ES-I3 (cell line): ENCODE measurements around the gene SOCS6.

ENCODE experiments used
- H3K36me3 ChIP-seq: 2 replicates; pipeline ENCODE4 v1.6.1; 2013; ENCODE audit warnings: mild to moderate bottlenecking, low read length, control low read depth, moderate library complexity; ENCODE audit not compliant: insufficient read depth
- H3K4me1 ChIP-seq: 2 replicates; pipeline ENCODE4 v1.6.1; 2013; ENCODE audit warnings: mild to moderate bottlenecking, control low read depth, low read length; ENCODE audit not compliant: insufficient read depth
- H3K9ac ChIP-seq: 2 replicates; pipeline ENCODE4 v1.6.1; 2013; ENCODE audit warnings: low read depth, mild to moderate bottlenecking, low read length, moderate library complexity
- H3K9me3 ChIP-seq: 2 replicates; pipeline ENCODE4 v1.6.1; 2013; ENCODE audit warnings: mild to moderate bottlenecking, low read length, moderate library complexity; ENCODE audit not compliant: control insufficient read depth, insufficient read depth

Gene SOCS6

DNA sequence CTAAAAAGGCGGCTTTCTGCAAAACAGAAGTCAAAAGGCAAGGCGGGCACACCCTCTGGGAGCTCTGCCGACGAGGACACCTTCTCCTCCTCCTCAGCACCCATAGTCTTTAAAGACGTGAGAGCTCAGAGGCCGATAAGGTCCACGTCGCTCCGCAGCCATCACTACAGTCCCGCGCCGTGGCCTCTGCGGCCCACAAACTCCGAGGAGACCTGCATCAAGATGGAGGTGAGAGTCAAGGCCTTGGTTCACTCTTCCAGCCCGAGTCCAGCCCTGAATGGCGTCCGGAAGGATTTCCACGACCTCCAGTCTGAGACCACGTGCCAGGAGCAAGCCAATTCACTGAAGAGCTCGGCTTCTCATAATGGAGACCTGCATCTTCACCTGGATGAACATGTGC, 36.1 kb downstream of the SOCS6 start:
- Histone ChIP-seq H3K9me3 (no peaks in the 10 kb centered on the region), H3K4me1 (no peaks in the 10 kb centered on the region), H3K36me3 (0 out of 2 replicates have a peak, but pooled peaks cover 6% of the 10 kb centered on the region), H3K9ac (no peak overlapping the region)

DNA sequence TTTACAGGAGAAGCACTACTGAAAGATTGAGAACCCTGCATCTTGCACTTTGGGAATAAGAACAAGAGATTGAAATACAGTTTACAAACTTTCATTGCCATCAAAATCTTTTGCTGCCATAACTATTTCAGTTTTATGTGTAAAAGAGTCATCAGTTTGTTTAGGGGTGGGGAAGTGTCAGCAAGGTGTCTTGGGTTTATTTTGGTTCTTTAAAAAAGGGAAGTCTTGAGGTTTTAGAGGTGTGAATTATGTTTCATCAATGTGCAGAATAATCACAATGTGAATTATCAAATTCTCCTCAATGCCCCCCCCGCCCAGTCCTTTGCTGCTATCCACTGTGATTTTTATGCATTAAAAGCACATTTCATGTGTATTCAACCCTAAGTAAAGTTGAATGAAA, 37.4 kb downstream of the SOCS6 start:
- Histone ChIP-seq H3K9me3 (no peaks in the 10 kb centered on the region), H3K36me3 (0 out of 2 replicates have a peak, but pooled peaks cover 6% of the 10 kb centered on the region), H3K4me1 (0 out of 2 replicates have a peak, but pooled peaks cover 4% of the 10 kb centered on the region), H3K9ac (no peak overlapping the region)

DNA sequence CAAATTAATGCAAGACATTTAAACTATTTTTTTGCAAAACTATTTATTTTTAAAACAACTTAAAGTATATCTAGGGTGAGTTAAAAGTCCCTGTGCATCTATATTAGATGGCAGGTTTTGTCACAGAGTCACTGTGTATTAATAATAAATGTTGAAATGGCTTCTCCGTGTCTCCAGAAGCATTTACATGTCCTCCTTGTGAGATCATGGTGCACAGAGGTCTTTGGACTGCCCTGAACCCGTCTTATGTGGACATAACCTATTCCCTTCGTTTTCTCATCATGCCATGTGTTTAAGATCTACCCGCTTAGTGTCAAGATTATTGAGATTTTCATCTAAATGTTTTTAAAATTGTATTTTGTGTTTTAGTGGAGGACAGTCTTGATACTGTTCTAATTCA, 39.3 kb downstream of the SOCS6 start:
- Histone ChIP-seq H3K9me3 (no peaks in the 10 kb centered on the region), H3K4me1 (peaks cover 9% of the 10 kb centered on the region; the same call in 1 of the 2 replicates), H3K9ac (no peak overlapping the region), H3K36me3 (0 out of 2 replicates have a peak, but pooled peaks cover 6% of the 10 kb centered on the region)

DNA sequence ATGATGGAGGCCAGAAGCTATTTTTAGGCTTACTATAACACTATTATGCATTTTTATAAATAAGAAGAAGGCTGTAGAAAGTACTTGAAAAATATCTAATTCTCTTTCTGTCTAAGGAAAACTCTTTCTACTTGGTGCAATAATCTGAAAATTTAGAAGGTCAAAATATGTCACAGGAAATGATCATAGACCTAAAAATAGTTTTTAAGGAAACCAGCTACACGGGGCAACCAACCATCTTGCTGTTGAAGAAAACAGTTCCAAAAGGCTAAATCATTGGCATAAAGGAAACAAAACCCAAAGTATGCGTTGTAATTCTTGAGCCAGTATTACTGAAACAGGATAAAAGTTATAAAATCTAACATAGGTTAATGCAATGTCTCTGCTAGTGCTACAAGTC, 40.2 kb downstream of the SOCS6 start:
- Histone ChIP-seq H3K36me3 (0 out of 2 replicates have a peak, but pooled peaks cover 6% of the 10 kb centered on the region), H3K9ac (no peak overlapping the region)

DNA sequence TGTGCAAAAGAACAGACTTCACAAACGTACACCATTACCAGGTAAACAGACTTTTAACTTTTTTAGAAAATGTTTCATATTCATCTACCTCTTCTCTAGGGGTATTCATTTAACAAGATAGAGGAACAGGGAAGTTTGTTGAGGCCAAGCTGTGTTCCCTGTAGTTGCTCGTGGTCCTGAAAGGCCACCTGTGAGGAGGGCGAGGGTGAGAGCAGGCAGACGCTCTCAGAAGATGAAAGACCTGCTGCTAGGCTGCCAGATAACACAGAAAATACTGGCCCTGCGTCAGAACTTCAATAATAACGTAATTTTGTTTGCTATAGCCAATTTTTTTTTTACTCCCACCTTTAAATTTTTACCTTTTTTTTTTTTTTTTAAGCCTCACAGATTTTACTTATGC, 42.0 kb downstream of the SOCS6 start:
- Histone ChIP-seq H3K36me3 (0 out of 2 replicates have a peak, but pooled peaks cover 3% of the 10 kb centered on the region), H3K4me1 (peaks cover 9% of the 10 kb centered on the region; the same call in 1 of the 2 replicates), H3K9me3 (peaks cover 13% of the 10 kb centered on the region), H3K9ac (no peak overlapping the region)

More for the DNA sequence above, 40.2 kb downstream of the SOCS6 start:
- H3K9me3 ChIP-seq, result peaks cover 4% of the 10 kb centered on the region; the same call in 1 of the 2 replicates
- peaks cover 9% of the 10 kb centered on the region; the same call in 1 of the 2 replicates for H3K4me1 ChIP-seq

DNA sequence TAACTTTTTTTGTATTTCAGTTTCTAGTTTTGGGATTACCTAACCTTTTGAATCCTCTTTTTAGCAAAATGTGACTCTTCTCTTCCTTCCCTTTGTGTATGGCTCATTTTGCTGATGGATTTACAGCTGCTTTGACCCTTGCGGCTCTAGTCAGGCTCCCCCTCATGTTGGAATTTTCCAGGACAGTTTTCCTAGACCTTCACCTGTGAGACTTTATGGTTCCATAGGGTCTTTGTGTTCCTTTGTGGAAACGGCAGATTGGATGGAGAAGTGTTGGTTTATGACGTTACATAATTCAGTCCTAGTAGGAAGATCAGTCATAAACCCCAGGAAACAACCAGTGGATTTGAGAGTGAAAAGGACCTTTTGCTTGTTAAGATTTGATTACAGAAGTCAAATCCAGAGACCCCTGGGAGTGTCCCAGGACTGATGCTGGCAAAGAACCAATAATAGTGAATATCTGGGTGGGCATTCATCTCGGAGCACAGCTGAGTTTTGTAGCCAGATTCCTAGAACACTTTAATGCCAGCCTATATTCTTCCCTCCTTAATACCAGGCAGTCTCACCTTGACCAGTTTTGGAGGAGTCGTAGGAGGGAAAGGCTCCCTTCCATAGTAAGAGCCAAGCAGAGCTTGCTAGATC, 42.7 kb downstream of the SOCS6 start:
- Histone ChIP-seq H3K36me3 (no peaks in the 10 kb centered on the region), H3K9me3 (peaks cover 13% of the 10 kb centered on the region), H3K9ac (no peak overlapping the region), H3K4me1 (peaks cover 14% of the 10 kb centered on the region)

DNA sequence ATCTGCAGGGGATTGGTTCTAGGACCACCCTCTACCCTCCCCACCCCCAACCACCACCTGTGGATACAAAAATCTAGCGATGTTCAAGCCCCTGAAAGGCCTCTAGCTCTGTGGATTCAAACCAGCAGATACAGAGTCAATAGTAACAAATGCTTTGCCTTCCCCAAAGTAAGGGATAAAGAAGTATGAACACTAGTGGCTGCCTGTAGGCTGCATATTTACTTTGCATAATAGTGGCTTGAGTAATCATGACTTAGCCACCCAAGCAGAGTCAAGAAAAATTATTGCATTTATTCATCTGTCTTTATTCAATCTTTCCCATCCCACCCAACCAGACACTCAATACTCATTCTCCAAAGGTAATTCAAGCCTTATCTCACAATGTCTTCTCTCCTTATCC, 43.8 kb downstream of the SOCS6 start:
- H3K9ac ChIP-seq, result no peak overlapping the region
- no peaks in the 10 kb centered on the region for H3K36me3 ChIP-seq
- peaks cover 13% of the 10 kb centered on the region for H3K9me3 ChIP-seq
- peaks cover 25% of the 10 kb centered on the region for H3K4me1 ChIP-seq

DNA sequence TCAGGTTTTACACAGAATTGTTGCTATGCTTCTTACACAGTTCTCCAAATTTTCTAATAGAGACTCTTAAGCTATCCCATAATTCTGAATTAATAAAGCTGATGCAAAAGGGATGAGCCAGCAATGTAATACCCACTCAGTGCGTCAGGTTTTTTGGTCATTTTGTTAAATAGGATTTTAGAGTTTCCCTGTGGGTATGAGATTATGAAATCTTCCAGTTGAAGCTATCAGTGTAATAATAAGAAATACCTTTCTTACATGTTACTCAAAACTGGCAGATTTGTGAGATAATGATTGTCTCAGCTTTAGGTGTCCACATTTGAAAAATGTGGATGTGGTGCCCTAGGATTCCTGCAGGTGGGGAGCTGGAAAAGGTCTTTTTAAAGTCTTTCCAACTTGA, 44.5 kb downstream of the SOCS6 start:
- H3K9me3 ChIP-seq, result peaks cover 13% of the 10 kb centered on the region
- H3K4me1 ChIP-seq, result peaks cover 25% of the 10 kb centered on the region
- H3K36me3 ChIP-seq, result no peaks in the 10 kb centered on the region
- H3K9ac ChIP-seq, result no peak overlapping the region

DNA sequence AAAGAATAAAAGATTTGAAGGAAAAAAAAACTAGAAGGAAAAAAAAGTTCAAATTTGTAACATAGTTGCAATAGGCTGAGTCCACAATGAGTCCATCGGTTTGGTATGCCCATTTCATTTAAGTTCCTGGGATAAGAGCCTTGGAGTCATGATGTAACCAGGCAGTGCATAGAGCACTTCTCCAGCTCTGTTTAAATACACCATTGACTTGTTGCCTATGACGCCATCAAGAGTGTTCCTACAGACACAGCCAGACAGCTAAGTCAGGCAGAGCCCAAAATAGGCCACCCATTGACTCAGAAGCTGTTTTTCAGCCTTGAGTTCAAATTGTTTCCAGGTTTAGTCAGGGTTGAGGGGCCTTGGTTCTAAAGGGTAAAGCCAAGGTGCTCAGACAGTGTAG, 44.9 kb downstream of the SOCS6 start:
- Histone ChIP-seq H3K9ac (no peak overlapping the region), H3K4me1 (peaks cover 25% of the 10 kb centered on the region), H3K36me3 (no peaks in the 10 kb centered on the region), H3K9me3 (peaks cover 13% of the 10 kb centered on the region)

DNA sequence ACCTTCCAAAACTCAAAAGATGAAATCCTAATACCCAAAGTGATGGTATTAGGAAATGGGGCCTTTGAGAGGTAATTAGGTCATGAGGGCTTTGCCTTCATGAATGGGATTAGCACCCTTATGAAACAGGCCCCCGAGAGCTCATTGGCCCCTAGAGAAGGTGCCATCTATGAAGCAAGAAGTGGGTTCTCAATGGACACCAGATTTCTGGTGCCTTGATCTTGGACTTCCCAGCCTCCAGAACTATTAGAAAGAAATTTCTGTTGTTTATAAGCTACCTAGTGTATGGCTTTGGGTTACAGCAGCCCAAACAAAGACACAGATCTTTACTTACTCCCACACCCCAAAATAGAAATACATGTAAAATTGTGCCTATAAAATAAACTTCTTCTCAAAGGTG, 45.4 kb downstream of the SOCS6 start:
- H3K9ac ChIP-seq, result no peak overlapping the region
- H3K4me1 ChIP-seq, result peaks cover 25% of the 10 kb centered on the region
- peaks cover 13% of the 10 kb centered on the region for H3K9me3 ChIP-seq
- H3K36me3 ChIP-seq, result no peaks in the 10 kb centered on the region

DNA sequence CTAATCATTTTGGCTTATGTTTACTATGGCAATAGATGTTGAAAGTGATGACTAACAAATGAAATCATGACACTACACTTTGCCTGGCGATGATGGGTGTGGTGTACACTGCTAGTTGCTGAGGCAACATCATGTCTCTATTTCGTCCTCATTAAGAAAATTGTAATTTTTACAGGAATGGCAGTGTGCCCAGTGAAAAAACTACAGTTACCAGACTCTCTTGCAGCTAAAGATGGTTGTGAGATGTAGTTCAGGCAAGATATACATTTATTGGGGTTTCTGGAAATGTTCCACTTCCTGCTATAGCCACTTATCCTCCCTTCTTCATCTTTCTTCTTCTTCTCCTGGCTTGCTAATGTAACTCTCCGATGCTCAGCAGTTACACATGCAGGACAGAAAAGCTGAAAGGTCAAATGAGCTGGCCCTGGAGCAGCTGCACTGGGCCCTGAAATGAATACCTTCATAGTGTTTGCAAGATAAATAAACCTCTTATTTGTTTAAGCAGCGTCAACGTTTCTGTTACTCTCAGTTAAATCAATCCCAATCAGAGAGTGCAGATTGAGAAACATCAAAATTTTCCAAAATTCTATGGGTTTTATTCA, 46.0 kb downstream of the SOCS6 start:
- Histone ChIP-seq H3K9me3 (peaks cover 13% of the 10 kb centered on the region), H3K4me1 (peaks cover 25% of the 10 kb centered on the region), H3K9ac (no peak overlapping the region), H3K36me3 (peaks cover 1% of the 10 kb centered on the region)

DNA sequence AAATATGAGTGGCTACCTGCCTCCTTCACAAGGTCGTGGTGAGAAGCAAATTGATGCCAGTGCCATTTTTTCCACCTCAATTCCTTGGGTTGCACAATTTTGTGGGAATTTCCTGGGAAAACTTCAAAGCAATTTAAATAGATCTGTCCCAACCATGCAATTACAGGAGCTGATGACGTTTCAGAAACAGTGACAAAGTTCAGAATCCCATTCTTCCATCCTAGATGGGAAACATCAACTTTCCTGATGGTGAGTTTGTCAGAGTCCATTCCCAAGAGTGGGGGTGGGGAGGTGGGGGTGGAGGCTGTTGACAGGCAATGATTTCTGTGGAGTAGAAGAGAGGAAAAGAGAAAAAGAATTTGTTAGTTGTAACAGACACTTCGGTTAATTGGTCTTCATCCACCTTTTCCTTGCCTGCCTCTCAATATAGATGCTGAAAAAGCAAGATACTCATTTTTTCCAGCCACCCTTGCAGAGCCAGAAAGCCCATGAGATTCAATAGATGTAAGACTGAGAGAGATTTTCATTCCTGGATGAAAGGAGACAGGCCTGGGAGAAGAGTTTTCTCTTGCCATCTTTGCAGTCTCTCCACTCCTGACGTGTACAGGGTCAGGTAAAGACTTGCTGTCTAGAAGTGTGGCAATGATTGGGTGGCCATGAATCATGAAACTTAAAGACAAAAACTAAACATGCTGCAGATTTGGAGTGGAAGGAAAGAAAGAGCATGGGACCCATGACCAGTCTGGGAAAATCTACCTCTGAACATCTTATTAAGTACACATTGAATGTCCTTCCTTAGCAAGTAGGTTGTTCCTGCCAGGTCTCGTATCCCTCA, 47.3 kb downstream of the SOCS6 start:
- no peak overlapping the region for H3K9ac ChIP-seq
- peaks cover 3% of the 10 kb centered on the region for H3K36me3 ChIP-seq
- peaks cover 23% of the 10 kb centered on the region for H3K4me1 ChIP-seq
- peaks cover 13% of the 10 kb centered on the region for H3K9me3 ChIP-seq

DNA sequence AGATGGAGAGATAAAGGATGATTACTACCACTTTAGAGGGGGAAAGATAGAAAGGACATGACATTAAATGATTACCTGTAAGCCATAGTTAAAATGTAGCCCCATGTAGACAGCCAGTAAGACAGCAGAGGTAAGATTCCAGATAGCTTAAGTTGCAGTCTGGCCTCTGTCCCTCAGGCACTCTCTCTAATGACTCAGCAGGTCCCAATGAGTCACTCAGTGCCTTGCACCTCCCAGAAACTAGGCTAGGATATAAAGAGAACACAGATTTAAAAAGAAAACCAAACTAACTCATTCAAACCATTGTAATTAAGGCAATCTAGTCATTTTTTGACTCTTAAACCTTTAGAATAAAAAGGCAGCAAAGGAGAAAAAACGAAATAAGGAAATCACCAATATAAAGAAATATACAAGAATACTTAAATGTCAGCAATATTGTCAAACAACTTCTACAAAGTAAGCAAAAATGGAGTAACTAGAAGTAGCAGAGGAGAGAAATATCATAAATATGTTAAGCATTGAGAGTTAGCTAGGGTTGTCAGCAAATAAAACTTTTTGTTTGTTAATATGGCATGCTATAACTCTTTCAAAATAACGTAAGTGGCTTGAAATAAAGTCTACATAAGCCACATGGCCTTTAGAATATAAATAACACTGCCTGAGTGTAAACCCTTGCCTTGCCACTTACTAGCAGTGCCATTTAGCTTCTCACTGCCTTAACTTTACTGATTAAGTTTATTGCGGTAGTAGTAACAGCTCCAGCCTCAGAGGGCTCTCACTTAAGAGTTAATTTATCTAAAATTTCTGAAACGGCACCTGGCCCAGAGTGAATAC, 48.5 kb downstream of the SOCS6 start:
- peaks cover 3% of the 10 kb centered on the region for H3K36me3 ChIP-seq
- H3K9ac ChIP-seq, result no peak overlapping the region
- H3K4me1 ChIP-seq, result peaks cover 16% of the 10 kb centered on the region
- peaks cover 13% of the 10 kb centered on the region for H3K9me3 ChIP-seq

DNA sequence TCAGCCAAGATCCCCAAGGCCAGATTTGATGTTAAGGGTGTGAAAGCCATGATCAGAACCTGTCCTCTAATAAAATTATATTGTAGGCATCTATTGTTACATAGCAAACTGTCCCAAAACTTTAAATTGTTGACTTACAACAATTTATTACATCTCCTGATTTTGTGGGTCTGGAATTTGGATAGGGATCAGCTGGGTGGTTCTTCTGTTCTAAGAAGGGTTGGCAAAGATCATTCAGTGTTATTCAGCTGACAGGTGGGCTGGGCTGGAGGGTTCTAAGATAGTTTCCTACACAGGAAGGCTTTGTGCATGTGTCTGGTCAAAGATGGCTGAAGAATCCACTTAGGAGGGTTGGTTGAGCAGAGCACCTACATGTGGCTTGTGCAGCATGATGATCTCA, 50.0 kb downstream of the SOCS6 start:
- peaks cover 11% of the 10 kb centered on the region for H3K9me3 ChIP-seq
- peaks cover 3% of the 10 kb centered on the region for H3K36me3 ChIP-seq
- peaks cover 16% of the 10 kb centered on the region for H3K4me1 ChIP-seq
- no peak overlapping the region for H3K9ac ChIP-seq
